H9 (cell line): ENCODE results near the gene PSAPL1. TPM values are rescaled to one million over a fixed set of nuclear protein-coding genes. Genes with fewer than 3 reads are reported as not detected.

ENCODE experiments used
- DNase-seq: peaks from one replicate; pipeline ENCODE4 v3.0.0-alpha.2; 2017
- H2AFZ ChIP-seq: one replicate; pipeline ENCODE4 v1.6.1; 2013; ENCODE audit warnings: mild to moderate bottlenecking, low read length, control low read depth, moderate library complexity
- H2AK5ac ChIP-seq: 2 replicates; pipeline ENCODE4 v1.6.1; 2013; ENCODE audit warnings: low read length, control low read depth, mixed read lengths; ENCODE audit not compliant: insufficient read length
- H2BK120ac ChIP-seq: one replicate; pipeline ENCODE4 v1.6.1; 2013; ENCODE audit warnings: low read depth, mild to moderate bottlenecking, low read length, control low read depth, inconsistent platforms; ENCODE audit not compliant: poor library complexity, severe bottlenecking
- H2BK12ac ChIP-seq: 2 replicates; pipeline ENCODE4 v1.6.1; 2013; ENCODE audit warnings: low read length, control low read depth, mixed read lengths, low read depth; ENCODE audit not compliant: insufficient read length
- H2BK15ac ChIP-seq: 2 replicates; pipeline ENCODE4 v1.6.1; 2013; ENCODE audit warnings: low read depth, low read length, control low read depth
- H2BK20ac ChIP-seq: one replicate; pipeline ENCODE4 v1.6.1; 2013; ENCODE audit warnings: low read depth, mild to moderate bottlenecking, low read length, control low read depth, inconsistent platforms; ENCODE audit not compliant: poor library complexity, severe bottlenecking
- H2BK5ac ChIP-seq: 2 replicates; pipeline ENCODE4 v1.6.1; 2013; ENCODE audit warnings: low read length, control low read depth, mixed read lengths; ENCODE audit not compliant: insufficient read length
- H3K14ac ChIP-seq: 2 replicates; pipeline ENCODE4 v1.6.1; 2013; ENCODE audit warnings: low read length, control low read depth; ENCODE audit not compliant: insufficient read depth
- H3K18ac ChIP-seq: 2 replicates; pipeline ENCODE4 v1.6.1; 2013; ENCODE audit warnings: low read depth, mild to moderate bottlenecking, mixed read lengths, low read length, control low read depth; ENCODE audit not compliant: insufficient read length
- H3K23ac ChIP-seq: 2 replicates; pipeline ENCODE4 v1.6.1; 2013; ENCODE audit warnings: low read length, control low read depth, mixed read lengths, low read depth; ENCODE audit not compliant: insufficient read length
- H3K23me2 ChIP-seq: 2 replicates; pipeline ENCODE4 v1.6.1; 2013; ENCODE audit warnings: low read depth, mild to moderate bottlenecking, mixed read lengths, low read length, control low read depth; ENCODE audit not compliant: insufficient read length, poor library complexity, severe bottlenecking
- H3K27ac ChIP-seq: 2 replicates; pipeline ENCODE4 v1.5.1; 2013; ENCODE audit warnings: low read length, control low read depth, mixed read lengths, low read depth; ENCODE audit not compliant: insufficient read length
- H3K27me3 ChIP-seq: 2 replicates; pipeline ENCODE4 v1.6.1; 2013; ENCODE audit warnings: low read length, control low read depth, inconsistent platforms; ENCODE audit not compliant: insufficient read depth
- H3K4ac ChIP-seq: 2 replicates; pipeline ENCODE4 v1.6.1; 2013; ENCODE audit warnings: low read depth, mild to moderate bottlenecking, control low read depth, inconsistent platforms, low read length, moderate library complexity
- H3K4me1 ChIP-seq: 2 replicates; pipeline ENCODE4 v1.6.1; 2013; ENCODE audit warnings: low read length, control low read depth, inconsistent platforms; ENCODE audit not compliant: insufficient read depth
- H3K4me2 ChIP-seq: 2 replicates; pipeline ENCODE4 v1.6.1; 2013; ENCODE audit warnings: low read length, control low read depth, mixed read lengths; ENCODE audit not compliant: insufficient read length, insufficient read depth
- H3K56ac ChIP-seq: 2 replicates; pipeline ENCODE4 v1.6.1; 2013; ENCODE audit warnings: low read depth, mild to moderate bottlenecking, mixed read lengths, low read length, control low read depth; ENCODE audit not compliant: insufficient read length
- H3K79me1 ChIP-seq: 2 replicates; pipeline ENCODE4 v1.6.1; 2013; ENCODE audit warnings: low read depth, mild to moderate bottlenecking, moderate library complexity, low read length, control low read depth, inconsistent platforms; ENCODE audit not compliant: insufficient read depth, poor library complexity, severe bottlenecking
- H3K79me2 ChIP-seq: 2 replicates; pipeline ENCODE4 v1.6.1; 2013; ENCODE audit warnings: low read length, control low read depth, inconsistent platforms; ENCODE audit not compliant: insufficient read depth
- H3K9ac ChIP-seq: 2 replicates; pipeline ENCODE4 v1.6.1; 2013; ENCODE audit warnings: low read length, control low read depth, mixed read lengths; ENCODE audit not compliant: insufficient read length; ENCODE audit errors: extremely low read depth
- H3K9me3 ChIP-seq: one replicate; pipeline ENCODE4 v1.6.1; 2013; ENCODE audit warnings: low read depth, low read length, inconsistent platforms; ENCODE audit not compliant: control insufficient read depth
- H3T11ph ChIP-seq: one replicate; pipeline ENCODE4 v1.6.1; 2013; ENCODE audit warnings: mild to moderate bottlenecking, low read length, control low read depth, inconsistent platforms
- H4K20me1 ChIP-seq: one replicate; pipeline ENCODE4 v1.6.1; 2013; ENCODE audit not compliant: control insufficient read depth, insufficient read length, insufficient read depth
- H4K5ac ChIP-seq: 2 replicates; pipeline ENCODE4 v1.6.1; 2013; ENCODE audit warnings: low read depth, mild to moderate bottlenecking, mixed read lengths, low read length, control low read depth; ENCODE audit not compliant: insufficient read length
- H4K8ac ChIP-seq: replicated peaks from 2 replicates; pipeline ENCODE4 v1.6.1; 2013; ENCODE audit warnings: low read length, control low read depth, mixed read lengths, low read depth; ENCODE audit not compliant: insufficient read length
- H4K91ac ChIP-seq: 2 replicates; pipeline ENCODE4 v1.6.1; 2013; ENCODE audit warnings: low read depth, mild to moderate bottlenecking, moderate library complexity, mixed read lengths, low read length, control low read depth; ENCODE audit not compliant: insufficient read length
- H3K27ac Mint-ChIP-seq, 3 experiments: 2 replicates in 2 of 3; 3 replicates in 1 of 3; pipeline ENCODE4 v1.8.0; 2020 to 2021; ENCODE audit warnings: mixed read lengths in 3 of 3, mild to moderate bottlenecking in 1 of 3, moderate library complexity in 1 of 3
- H3K27me3 Mint-ChIP-seq: 2 replicates; pipeline ENCODE4 v1.8.0; 2021; ENCODE audit warnings: low read depth, mild to moderate bottlenecking, moderate library complexity, mixed read lengths
- H3K36me3 Mint-ChIP-seq, 3 experiments: 2 replicates in 2 of 3; 3 replicates in 1 of 3; pipeline ENCODE4 v1.8.0; 2020 to 2021; ENCODE audit warnings: low read depth in 3 of 3, mixed read lengths in 3 of 3; ENCODE audit not compliant: insufficient read depth in 1 of 3
- H3K4me1 Mint-ChIP-seq, 2 experiments: 2 replicates each; pipeline ENCODE4 v1.8.0; 2020; ENCODE audit warnings: mixed read lengths in 2 of 2
- H3K4me3 Mint-ChIP-seq, 2 experiments: 2 replicates in 1 of 2; 3 replicates in 1 of 2; pipeline ENCODE4 v1.8.0; 2020 to 2021; ENCODE audit warnings: mild to moderate bottlenecking in 2 of 2, mixed read lengths in 2 of 2, moderate library complexity in 1 of 2
- H3K9me3 Mint-ChIP-seq, 2 experiments: 2 replicates in 1 of 2; 3 replicates in 1 of 2; pipeline ENCODE4 v1.8.0; 2020; ENCODE audit warnings: mild to moderate bottlenecking in 2 of 2, mixed read lengths in 2 of 2, moderate library complexity in 1 of 2
- WGBS: extraction: QIAGEN DNeasy Blood & Tissue Kit; methylation state at CpG from one replicate; pipeline ENCODE4 v1.1.7; 2013; ENCODE audit warnings: missing lambda C conversion rate, low lambda C conversion rate, mixed read lengths; ENCODE audit not compliant: insufficient read length; ENCODE audit errors: extremely low coverage; 5-methylcytosine and 5-hydroxymethylcytosine counted together
- total RNA-seq: library from RNA; stranded (reverse); gene quantifications from 2 replicates; pipeline ENCODE4 v1.2.1, GENCODE V29; 2021
- TF ChIP-seq, protein P1 (sequence below): fragments of 200-600 bp; sonication (generic); conservative IDR thresholded peaks from 3 replicates; pipeline ENCODE4 v1.8.0; 2021; ENCODE audit warnings: antibody characterized with exemption, mild to moderate bottlenecking

The PSAPL1 gene
- total RNA-seq, 1 experiment from 2014 or later = 0.04 TPM

DNA sequence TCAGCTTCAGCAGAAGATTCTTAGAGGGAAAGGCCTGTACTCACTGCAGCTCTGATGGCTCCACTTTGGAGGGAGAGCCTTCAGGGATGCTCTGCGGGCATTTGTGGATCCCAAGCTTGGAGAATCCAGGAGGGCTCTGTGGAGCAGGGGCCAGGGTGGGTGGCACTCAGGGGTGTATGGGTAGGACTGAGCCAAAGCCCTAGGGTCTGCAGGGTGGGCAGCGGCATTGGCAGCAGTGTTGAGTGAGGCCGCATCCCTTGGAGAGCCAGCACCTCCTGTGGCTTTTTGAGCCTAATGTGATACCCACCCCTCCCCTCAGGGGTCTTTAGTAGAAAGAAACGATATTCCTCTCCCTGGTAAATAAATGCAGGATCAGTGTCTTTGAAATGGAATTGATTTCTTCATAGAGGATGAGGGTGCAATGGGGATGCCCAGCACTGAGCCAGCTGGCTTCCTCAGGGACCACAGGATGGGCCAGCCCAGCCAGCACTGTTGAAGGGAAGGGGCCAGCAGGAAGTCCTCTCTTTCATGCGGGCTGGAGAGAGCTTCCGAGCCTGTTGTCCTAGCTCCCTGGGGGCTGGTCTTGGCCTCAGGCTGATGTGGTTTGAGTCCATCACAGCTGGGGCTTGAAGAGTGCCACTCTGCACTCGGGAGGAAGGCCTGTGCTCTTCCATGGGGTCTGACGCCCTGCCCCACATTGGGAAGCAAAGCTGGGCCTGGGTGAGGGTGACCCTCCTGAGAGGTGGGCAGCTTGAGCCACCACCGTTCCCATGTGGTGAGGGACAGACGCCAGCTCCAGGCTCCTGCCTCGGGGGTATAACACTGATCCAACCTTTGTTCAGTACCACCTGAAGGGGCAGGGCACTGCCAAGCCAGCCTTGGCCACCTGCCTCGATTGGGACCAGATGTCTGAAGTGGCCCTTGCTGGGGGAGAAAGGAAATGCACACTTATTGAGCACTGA lies 49.5 kb downstream of the PSAPL1 start:
- Histone ChIP-seq H3T11ph (no peak overlapping the region), H2AK5ac (no peak overlapping the region), H3K56ac (no peak overlapping the region), H3K4me2 (no peak overlapping the region), H3K9ac (no peak overlapping the region), H2BK5ac (no peak overlapping the region), H4K8ac (no peak overlapping the region), H3K27me3 (no peaks in the 10 kb centered on the region), H3K23ac (no peak overlapping the region), H3K79me2 (no peaks in the 10 kb centered on the region), H4K5ac (no peak overlapping the region), H3K23me2 (no peaks in the 10 kb centered on the region), H2BK20ac (no peak overlapping the region), H3K4ac (no peak overlapping the region), H4K20me1 (no peaks in the 10 kb centered on the region), H3K9me3 (no peaks in the 10 kb centered on the region), H2BK120ac (no peak overlapping the region), H2BK12ac (no peak overlapping the region), H3K27ac (no peak overlapping the region), H2BK15ac (no peak overlapping the region), H3K4me1 (no peaks in the 10 kb centered on the region), H4K91ac (no peak overlapping the region), H3K79me1 (no peaks in the 10 kb centered on the region), H3K14ac (no peak overlapping the region), H2AFZ (no peak overlapping the region), H3K18ac (no peak overlapping the region)
- no CpG with 5 or more reads among the region's 12 CpGs for WGBS
- no peak overlapping the region for H3K4me3 Mint-ChIP-seq
- TF ChIP-seq, protein P1, sequence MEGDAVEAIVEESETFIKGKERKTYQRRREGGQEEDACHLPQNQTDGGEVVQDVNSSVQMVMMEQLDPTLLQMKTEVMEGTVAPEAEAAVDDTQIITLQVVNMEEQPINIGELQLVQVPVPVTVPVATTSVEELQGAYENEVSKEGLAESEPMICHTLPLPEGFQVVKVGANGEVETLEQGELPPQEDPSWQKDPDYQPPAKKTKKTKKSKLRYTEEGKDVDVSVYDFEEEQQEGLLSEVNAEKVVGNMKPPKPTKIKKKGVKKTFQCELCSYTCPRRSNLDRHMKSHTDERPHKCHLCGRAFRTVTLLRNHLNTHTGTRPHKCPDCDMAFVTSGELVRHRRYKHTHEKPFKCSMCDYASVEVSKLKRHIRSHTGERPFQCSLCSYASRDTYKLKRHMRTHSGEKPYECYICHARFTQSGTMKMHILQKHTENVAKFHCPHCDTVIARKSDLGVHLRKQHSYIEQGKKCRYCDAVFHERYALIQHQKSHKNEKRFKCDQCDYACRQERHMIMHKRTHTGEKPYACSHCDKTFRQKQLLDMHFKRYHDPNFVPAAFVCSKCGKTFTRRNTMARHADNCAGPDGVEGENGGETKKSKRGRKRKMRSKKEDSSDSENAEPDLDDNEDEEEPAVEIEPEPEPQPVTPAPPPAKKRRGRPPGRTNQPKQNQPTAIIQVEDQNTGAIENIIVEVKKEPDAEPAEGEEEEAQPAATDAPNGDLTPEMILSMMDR = no peak
- peaks cover 3 to 5% of the 10 kb centered on the region in 2 experiments; a peak in 2 of 4 replicates for H3K4me1 Mint-ChIP-seq
- no peak overlapping the region for H3K27ac Mint-ChIP-seq
- peak; percentile 19 for DNase-seq
- peaks cover 4% of the 10 kb centered on the region for H3K27me3 Mint-ChIP-seq
- H3K9me3 Mint-ChIP-seq = peaks cover 3 to 9% of the 10 kb centered on the region in 2 experiments; a peak in 3 of 5 replicates
- H3K36me3 Mint-ChIP-seq = no peaks in the 10 kb centered on the region
